Activated B cell treated with CpG ODN at 0.5 μM for 24 hours (primary cell): Measurements from ENCODE around the gene AP3B1. TPM values are rescaled to one million over a fixed set of nuclear protein-coding genes. Genes with fewer than 3 reads are reported as not detected.

ENCODE experiments used
- ATAC-seq: fragments of 200-7000 bp; cut with Tn5 transposase; one replicate; pipeline ENCODE4 v1.10.0; 2021; ENCODE audit warnings: low read depth, mild to moderate bottlenecking, moderate library complexity
- CTCF ChIA-PET: fragments of 350-600 bp; sonication (Branson Sonifier 250); formaldehyde crosslinking; loops from one replicate; lab custom pipeline; 2021; ENCODE audit warnings: antibody characterized with exemption; lab: Charles Lee
- POLR2A ChIA-PET: fragments of 350-600 bp; sonication (Branson Sonifier 250); formaldehyde crosslinking; loops from one replicate; lab custom pipeline; 2021; ENCODE audit warnings: antibody characterized with exemption; lab: Charles Lee
- DNase-seq: peaks from one replicate; pipeline ENCODE4 v3.0.0; 2022
- H3K27ac Mint-ChIP-seq: one replicate; pipeline ENCODE4 v1.8.0; 2020; ENCODE audit warnings: mixed read lengths
- H3K27me3 Mint-ChIP-seq: one replicate; pipeline ENCODE4 v1.8.0; 2021; ENCODE audit warnings: mixed read lengths
- H3K36me3 Mint-ChIP-seq: one replicate; pipeline ENCODE4 v1.8.0; 2021; ENCODE audit warnings: low read depth, mixed read lengths
- H3K4me1 Mint-ChIP-seq: one replicate; pipeline ENCODE4 v1.8.0; 2021; ENCODE audit warnings: mixed read lengths
- H3K4me3 Mint-ChIP-seq: one replicate; pipeline ENCODE4 v1.8.0; 2020; ENCODE audit warnings: mild to moderate bottlenecking, mixed read lengths
- H3K9me3 Mint-ChIP-seq: one replicate; pipeline ENCODE4 v1.8.0; 2020; ENCODE audit warnings: mixed read lengths
- intact Hi-C: fragments of 100-400 bp; cut with micrococcal nuclease; formaldehyde crosslinking; loops from one replicate; pipeline ENCODE4 v1.15.1; 2024
- total RNA-seq: library from RNA; stranded (reverse); gene quantifications from 2 replicates; pipeline ENCODE4 v1.2.3, GENCODE V29; 2022
- TF ChIP-seq, protein P1 (sequence below): fragments of 200-600 bp; IDR thresholded peaks from one replicate; pipeline ENCODE4 v1.8.0; 2022; ENCODE audit warnings: antibody characterized with exemption, mild to moderate bottlenecking

AP3B1 gene
- total RNA-seq, 1 donor from 2014 or later = 52.9 TPM

DNA sequence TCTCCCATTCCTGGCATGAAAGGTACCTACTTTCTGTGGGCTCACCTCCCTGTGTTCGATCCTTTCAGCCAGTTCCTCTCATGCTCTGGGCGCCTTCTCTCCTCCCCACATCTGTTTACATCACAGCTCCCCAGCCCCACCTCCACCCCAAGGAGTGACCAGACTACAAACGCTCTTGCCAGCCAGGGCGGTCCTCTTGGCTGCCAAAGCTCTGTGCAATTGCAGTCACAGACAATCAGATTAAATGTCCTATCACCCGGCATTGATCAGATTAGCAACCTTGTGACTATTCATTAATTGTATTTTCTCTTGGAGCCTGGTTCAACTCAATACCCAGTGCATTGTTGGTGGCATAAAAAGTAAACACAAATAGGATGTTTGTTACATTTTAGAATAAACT is 307.2 kb downstream of the AP3B1 start:
- intact Hi-C loops = no loop called here
- Mint-ChIP-seq H3K4me1 (no peaks in the 10 kb centered on the region), H3K36me3 (no peaks in the 10 kb centered on the region), H3K9me3 (no peaks in the 10 kb centered on the region), H3K27me3 (no peaks in the 10 kb centered on the region), H3K27ac (no peak overlapping the region), H3K4me3 (no peak overlapping the region)
- TF ChIP-seq, protein P1, sequence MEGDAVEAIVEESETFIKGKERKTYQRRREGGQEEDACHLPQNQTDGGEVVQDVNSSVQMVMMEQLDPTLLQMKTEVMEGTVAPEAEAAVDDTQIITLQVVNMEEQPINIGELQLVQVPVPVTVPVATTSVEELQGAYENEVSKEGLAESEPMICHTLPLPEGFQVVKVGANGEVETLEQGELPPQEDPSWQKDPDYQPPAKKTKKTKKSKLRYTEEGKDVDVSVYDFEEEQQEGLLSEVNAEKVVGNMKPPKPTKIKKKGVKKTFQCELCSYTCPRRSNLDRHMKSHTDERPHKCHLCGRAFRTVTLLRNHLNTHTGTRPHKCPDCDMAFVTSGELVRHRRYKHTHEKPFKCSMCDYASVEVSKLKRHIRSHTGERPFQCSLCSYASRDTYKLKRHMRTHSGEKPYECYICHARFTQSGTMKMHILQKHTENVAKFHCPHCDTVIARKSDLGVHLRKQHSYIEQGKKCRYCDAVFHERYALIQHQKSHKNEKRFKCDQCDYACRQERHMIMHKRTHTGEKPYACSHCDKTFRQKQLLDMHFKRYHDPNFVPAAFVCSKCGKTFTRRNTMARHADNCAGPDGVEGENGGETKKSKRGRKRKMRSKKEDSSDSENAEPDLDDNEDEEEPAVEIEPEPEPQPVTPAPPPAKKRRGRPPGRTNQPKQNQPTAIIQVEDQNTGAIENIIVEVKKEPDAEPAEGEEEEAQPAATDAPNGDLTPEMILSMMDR = no peak
- ChIA-PET CTCF (no interaction called here), POLR2A (no interaction called here)
- no peak for DNase-seq
- no peak for ATAC-seq

DNA sequence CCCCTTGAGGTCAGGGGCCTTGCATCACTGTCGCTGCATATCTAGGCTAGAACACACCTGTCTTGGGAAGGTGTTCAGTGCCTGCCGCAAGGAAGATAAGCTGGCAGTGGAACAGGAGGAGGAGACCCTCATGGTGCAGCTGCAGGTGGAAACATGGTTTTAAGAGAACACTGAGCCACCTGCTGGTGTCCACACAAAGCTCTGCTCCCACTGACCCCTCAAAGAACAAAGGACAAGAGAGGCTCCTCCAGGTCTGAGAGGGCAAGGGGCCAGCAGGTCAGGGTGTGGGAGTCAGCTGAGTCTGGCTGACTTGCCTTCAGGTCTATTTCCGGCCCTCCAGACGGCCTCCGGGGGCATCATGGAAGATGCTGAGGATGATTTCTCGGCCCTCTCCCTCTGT is 308.2 kb downstream of the AP3B1 start:
- no peaks in the 10 kb centered on the region for H3K9me3 Mint-ChIP-seq

DNA sequence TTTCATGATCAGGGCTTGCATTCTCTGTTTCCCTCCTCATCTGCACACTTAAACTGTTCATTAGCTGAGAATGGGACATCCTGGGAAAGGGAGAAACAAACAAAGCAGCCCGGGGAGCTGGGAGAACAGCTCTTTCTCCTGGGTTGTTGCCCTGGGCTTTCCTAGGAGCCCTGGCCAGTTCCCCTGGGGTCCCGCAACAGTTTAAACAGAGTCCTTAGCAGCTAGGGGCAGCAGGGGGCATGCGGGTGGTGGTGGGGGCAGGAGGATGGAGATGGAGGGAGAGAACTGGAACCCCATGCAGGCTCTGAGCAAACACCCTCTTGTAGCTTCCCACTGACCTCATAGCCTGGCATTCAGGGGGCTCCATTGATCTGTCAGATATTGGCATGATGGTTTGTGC is 309.3 kb downstream of the AP3B1 start:
- no peaks in the 10 kb centered on the region for H3K9me3 Mint-ChIP-seq
- ChIA-PET CTCF (interaction anchor here (1.0 to 1.2 kb wide), 2 partner anchors 143 to 339 kb away, joined by 3 read pairs; no protein-coding TSS in a partner anchor), POLR2A (interaction anchor here (0.9 kb wide), 1 partner anchor 132 kb away, joined by 3 read pairs; no protein-coding TSS in a partner anchor)
- H3K4me3 Mint-ChIP-seq = no peak overlapping the region
- no peaks in the 10 kb centered on the region for H3K27me3 Mint-ChIP-seq
- intact Hi-C loops = no loop called here
- no peak for ATAC-seq
- H3K27ac Mint-ChIP-seq = no peak overlapping the region
- DNase-seq = no peak
- TF ChIP-seq, protein P1 = no peak
- no peaks in the 10 kb centered on the region for H3K36me3 Mint-ChIP-seq
- no peaks in the 10 kb centered on the region for H3K4me1 Mint-ChIP-seq

More for the DNA sequence above, 308.2 kb downstream of the AP3B1 start:
- H3K27me3 Mint-ChIP-seq = no peaks in the 10 kb centered on the region
- intact Hi-C loops = no loop called here
- ChIA-PET POLR2A (no interaction called here), CTCF (no interaction called here)
- no peaks in the 10 kb centered on the region for H3K4me1 Mint-ChIP-seq
- TF ChIP-seq, protein P1 = no peak
- H3K36me3 Mint-ChIP-seq = no peaks in the 10 kb centered on the region
- H3K4me3 Mint-ChIP-seq = no peak overlapping the region
- no peak for ATAC-seq
- no peak for DNase-seq
- no peak overlapping the region for H3K27ac Mint-ChIP-seq

DNA sequence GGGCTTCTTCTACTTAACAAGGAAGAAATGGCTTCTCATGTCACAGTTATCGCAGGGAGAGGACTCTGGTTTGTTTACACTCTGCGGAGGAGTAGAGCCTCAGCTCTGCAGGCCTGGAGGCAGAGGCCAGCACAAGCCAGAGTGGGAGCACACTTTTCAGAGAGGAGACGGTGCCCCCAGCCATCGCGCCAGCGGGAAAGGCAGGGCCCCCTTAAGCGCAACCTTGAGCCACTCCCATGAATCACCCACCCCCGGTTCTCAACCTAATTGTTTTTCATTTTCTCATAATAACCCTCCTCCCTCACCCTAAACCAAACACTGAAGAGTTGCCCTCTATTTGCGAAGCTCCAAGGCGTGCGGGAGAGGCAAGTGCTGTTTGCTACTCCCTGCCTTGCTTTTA is 309.9 kb downstream of the AP3B1 start:
- intact Hi-C loops = no loop called here
- DNase-seq (no peak), ATAC-seq (no peak)
- peaks cover 2% of the 10 kb centered on the region for H3K27me3 Mint-ChIP-seq
- H3K36me3 Mint-ChIP-seq = no peaks in the 10 kb centered on the region
- ChIA-PET POLR2A (interaction anchor here (0.9 kb wide), 1 partner anchor 132 kb away, joined by 3 read pairs; no protein-coding TSS in a partner anchor), CTCF (interaction anchor here (1.0 kb wide), 1 partner anchor 338 kb away, joined by 3 read pairs; no protein-coding TSS in a partner anchor)
- H3K27ac Mint-ChIP-seq = no peak overlapping the region
- no peaks in the 10 kb centered on the region for H3K4me1 Mint-ChIP-seq
- H3K4me3 Mint-ChIP-seq = no peak overlapping the region
- TF ChIP-seq, protein P1 = no peak
- H3K9me3 Mint-ChIP-seq = no peaks in the 10 kb centered on the region

DNA sequence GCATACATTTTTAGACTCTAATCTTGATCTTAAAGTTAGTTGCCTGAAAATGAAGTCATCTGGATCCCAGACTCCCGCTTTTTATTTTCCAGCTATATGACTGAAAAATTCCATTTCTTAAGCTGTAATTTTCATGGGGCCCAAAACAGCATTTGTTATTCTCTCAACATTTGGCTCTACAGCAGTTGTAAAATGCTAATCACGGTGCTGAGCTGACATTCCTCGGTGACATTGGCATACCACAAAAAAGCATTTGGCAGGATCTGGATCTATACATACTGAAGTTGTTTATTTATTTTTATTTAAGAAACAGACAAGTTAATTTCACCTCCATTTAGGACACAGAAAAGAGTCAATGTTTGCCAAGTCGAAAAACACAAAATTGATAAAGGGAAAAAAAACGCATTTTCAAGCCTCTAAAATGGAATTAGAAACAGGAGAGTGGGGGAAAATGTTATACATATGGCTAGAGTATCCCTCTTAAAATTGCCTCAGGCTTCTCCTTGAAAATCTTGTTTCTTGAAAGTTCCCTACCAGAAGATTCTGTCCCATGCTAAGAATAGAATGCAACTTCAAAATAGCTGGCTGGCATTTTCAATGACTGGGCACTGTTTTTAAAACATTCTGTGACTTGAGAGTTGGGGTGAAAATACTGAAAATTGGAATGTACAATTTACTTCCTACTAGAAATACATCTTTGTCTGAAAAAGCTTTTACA is 310.9 kb downstream of the AP3B1 start:
- POLR2A ChIA-PET = no interaction called here
- CTCF ChIA-PET = interaction anchor here (0.7 kb wide), 1 partner anchor 146 kb away, joined by 3 read pairs; no protein-coding TSS in a partner anchor

More for the DNA sequence above, 310.9 kb downstream of the AP3B1 start:
- ATAC-seq = no peak
- intact Hi-C loops = no loop called here
- H3K4me3 Mint-ChIP-seq = no peak overlapping the region
- H3K4me1 Mint-ChIP-seq = no peaks in the 10 kb centered on the region
- TF ChIP-seq, protein P1 = no peak
- H3K9me3 Mint-ChIP-seq = no peaks in the 10 kb centered on the region
- H3K36me3 Mint-ChIP-seq = no peaks in the 10 kb centered on the region
- peaks cover 2% of the 10 kb centered on the region for H3K27me3 Mint-ChIP-seq
- no peak overlapping the region for H3K27ac Mint-ChIP-seq
- no peak for DNase-seq
